Stomach (tissue), 4 donors: ENCODE data around the gene MPV17.

Source experiments
- CTCF ChIP-seq, 7 experiments: fragments of 450-650 bp in 4 of 7; fragments of 200-600 bp in 3 of 7; sonication (generic) in 3 of 7; IDR thresholded peaks; one replicate each; pipeline ENCODE4 v1.5.1; 2016 to 2019; ENCODE audit warnings: antibody characterized with exemption in 7 of 7, control low read depth in 2 of 7, mild to moderate bottlenecking in 1 of 7
- EP300 ChIP-seq: sonication (generic); formaldehyde crosslinking; IDR thresholded peaks from one replicate; pipeline ENCODE4 v1.6.1; 2017; ENCODE audit warnings: antibody characterized with exemption

GRCh38 chr2:27284996-27285395 lies 37.9 kb downstream of the MPV17 start:
- TF ChIP-seq CTCF (IDR thresholded peaks at IDR 0.05) (no peak), EP300 (no peak)
